DMS79 treated with DMSO at 0.1 percent for 48 hours (cell line): ENCODE measurements around the gene RAD51B.

ENCODE experiments used
- DNase-seq: peaks from one replicate; lab custom pipeline; 2025; lab: John Stamatoyannopoulos, UW

The RAD51B gene

DNA sequence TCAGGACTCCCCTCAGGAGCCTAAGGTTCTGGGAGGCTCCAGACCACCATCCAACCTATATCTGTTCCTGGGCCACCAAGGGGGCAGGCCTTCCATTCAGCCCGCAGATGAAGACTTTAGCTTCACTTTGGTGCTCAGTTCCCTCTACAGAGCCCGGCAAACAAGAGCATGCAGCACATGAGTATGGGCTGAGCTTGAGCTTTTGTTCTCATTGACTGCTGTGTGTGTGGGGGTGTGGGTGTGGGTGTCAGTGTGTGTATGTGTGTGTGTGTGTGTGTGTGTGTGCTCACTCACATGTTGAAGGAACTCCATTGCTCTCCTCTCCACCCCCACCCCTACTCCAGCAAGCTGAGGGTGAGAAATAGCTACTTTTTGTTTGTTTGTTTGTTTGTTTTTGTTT lies 754.1 kb downstream of the RAD51B start:
- no peak for DNase-seq

DNA sequence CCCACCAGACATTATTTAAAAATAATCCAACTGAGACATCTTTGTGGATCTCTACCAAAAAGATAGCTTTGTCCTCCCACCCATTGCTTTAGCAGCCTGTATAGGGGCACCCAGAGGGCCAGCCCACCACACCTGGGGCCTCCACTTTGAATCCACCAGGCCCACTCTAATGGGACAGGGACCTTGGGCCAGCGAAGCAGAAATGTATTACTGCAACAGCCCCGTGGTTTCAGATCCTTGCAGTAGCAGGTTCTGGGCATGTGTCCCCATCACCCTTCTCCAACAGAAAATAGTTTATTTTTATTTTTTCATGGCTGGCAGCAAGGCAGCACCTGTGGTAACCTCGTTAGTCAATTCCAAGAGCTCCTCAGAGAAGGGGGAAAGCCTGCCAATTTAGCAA lies 754.9 kb downstream of the RAD51B start:
- DNase-seq: no peak

GRCh38 chr14:68574906-68575305 lies 755.3 kb downstream of the RAD51B start:
- DNase-seq: peak; percentile 82

DNA sequence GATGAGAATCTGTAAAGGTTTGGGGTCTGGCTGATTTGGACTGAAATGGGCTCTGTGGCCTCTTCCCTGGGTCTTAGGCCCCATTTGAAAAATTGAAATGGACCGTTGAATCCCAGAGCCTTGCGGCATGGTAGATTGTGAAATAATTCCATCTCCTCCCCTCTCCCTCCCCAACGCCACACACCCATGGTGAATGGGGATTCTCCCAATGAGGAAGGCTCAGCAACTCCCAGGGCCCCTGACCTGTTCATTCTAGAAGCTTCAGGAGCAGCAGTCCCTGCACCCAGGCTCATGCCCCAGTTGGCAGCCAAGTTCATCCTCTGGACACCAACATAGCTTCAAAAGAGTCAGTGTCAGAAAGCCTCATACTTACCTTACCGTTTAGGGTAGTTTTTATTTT lies 755.8 kb downstream of the RAD51B start:
- DNase-seq: no peak

GRCh38 chr14:68576031-68576430 lies 756.5 kb downstream of the RAD51B start:
- no peak for DNase-seq

- DNase-seq: no peak
These were observed 757.1 kb downstream of the RAD51B start for GRCh38 chr14:68576496-68577244.

- no peak for DNase-seq
These were observed 758.4 kb downstream of the RAD51B start for GRCh38 chr14:68577802-68578541.

DNA sequence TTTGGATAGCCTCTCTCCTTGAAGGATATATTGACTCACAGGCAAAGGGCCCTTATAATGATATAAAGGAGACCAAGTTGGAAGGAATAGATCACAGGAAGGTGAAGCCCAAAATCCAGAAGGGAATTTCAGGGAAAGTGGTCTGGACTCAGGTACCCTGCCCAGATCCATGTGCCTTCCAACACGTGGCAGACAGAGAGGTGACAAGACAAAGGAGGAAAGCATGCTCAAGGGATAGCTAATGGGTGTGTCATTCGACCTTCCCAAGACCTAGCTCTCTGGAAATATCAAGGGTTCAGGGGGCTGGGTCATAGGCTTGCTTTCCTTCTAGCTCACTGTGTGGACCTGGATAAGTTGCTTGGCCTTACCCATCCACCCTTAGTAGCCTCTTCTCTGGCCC lies 759.0 kb downstream of the RAD51B start:
- DNase-seq: no peak

GRCh38 chr14:68580096-68580645 lies 760.6 kb downstream of the RAD51B start:
- no peak for DNase-seq

GRCh38 chr14:68580671-68581070 lies 761.1 kb downstream of the RAD51B start:
- no peak for DNase-seq

DNA sequence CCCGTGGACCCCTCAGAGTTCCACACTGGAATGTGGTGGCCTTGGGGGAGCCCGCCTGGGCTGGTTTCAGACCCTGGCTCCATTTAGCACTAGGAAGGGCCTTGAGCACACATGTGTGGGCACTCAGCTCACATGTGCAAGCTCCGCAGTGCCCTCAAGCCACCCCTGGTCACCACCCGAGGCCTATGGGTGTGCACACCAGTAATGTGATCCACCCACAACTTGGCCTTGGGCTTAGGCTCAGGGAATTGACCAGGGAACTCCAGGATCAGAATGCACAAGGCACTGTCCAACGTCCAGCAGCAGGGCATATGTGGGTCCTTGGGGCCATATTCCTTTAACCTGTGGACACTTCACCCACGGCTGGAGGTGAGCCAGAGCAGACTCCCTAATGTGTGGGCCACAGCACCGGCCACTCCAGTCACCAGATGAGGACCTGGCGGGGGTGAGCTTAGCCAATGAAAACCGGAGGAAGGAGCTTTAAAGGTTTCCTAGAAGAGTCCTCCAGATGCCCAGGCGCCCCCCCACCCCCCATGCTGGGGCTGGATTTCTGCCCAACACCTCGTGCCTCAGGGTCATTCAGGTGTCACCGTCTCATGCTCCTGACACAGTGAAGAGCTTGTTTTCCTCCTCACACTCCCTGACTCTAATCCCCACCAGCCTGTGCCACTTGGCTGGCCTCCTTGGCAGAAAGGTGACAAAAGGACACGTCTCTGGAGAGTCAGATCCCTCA lies 764.1 kb downstream of the RAD51B start:
- peak; percentile 87 for DNase-seq

DNA sequence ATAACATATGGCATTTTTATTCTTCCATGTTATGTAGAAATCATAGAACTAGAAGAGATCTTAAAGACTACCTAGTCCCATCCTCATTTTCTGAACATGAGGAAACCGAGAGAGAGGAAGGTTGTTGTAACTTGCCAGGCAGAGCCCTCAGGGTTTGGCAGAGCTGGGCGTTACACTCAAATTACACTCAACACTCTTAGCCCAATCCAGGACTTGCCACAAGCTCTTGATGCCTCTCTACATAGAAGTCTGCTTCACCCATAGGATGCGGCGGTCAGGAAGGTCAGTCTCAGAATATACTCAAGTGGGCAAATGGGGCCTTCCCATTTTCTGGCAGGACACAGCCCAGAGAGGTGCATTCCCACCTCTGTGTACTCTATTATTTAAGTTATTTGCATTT lies 765.2 kb downstream of the RAD51B start:
- DNase-seq: peak; percentile 90

GRCh38 chr14:68585690-68586089 lies 766.1 kb downstream of the RAD51B start:
- no peak for DNase-seq

DNA sequence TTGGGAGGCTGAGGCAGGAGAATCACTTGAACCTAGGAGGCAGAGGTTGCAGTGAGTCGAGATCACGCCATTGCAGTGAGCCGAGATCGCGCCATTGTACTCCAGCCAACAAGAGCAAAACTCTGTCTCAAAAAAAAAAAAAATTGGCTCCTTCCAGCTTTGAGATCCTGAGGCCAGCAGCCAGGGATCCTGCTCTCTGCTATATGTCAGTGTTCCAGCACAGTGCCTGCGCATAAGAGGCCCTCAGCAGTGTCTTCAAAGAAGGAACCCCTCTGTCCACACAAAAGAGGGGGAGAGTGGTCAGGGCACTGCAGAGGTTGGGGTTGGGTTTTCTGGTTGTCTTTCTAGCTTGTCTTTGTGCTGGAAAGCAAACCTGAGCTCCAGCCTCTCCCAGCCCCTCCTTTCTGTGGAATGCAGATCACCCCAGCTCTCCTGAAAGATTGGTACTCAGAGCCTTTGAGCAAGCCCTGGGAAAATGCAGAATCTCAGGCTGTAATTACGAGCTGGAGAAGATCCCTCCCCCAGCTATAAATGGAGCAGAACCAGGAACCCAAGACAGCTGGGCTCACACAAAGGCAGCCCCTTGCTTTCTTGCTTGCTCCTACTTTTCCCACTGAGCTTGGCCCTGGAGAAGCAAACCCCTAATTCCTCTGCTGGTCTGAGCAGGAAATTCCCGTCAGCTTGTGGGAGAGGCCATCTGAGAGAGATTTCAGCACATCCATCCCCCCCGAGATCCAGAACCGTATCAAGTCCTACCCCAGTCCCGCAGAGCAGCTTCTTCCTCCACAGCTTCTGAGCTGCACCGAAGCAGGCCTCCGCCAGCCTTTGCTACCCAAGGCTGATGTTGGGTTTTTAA lies 767.5 kb downstream of the RAD51B start:
- no peak for DNase-seq

DNA sequence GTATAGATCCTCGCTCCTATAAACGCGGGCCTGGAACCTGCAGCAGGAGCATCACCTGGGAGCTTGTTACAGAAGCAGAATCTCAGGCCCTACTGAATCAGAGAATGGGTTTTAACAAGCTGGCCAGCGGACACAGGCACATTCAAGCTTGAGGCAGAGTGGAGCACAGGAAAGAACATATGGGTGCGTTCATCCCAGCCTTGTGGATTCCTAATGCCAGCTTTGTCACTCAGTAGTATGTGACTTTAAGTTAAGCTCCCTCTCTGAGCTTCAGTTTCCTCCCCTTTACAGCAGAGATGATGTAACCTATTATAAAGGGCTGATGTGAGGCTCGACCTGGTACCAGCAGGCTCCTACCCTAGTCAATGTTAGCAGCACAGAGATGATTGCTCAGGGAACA lies 768.4 kb downstream of the RAD51B start:
- DNase-seq: no peak

- DNase-seq: no peak
These were observed 770.0 kb downstream of the RAD51B start for GRCh38 chr14:68589447-68590200.

DNA sequence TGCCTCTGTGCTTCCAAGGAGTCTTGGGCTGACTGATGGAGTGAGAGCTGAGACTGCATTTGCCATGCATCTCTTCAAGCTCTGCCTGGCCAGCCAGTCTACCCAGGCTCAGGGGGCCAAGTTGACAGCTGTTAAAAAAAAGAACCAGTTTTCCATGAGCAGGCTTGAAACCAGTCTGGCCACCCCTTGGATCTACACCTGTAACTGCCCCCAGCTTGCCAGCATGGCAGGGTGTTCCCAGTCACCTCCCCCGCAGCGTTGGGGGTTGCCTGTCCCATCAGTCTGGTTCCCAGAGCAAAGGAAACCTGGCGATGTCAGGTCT lies 770.6 kb downstream of the RAD51B start:
- DNase-seq: no peak

DNA sequence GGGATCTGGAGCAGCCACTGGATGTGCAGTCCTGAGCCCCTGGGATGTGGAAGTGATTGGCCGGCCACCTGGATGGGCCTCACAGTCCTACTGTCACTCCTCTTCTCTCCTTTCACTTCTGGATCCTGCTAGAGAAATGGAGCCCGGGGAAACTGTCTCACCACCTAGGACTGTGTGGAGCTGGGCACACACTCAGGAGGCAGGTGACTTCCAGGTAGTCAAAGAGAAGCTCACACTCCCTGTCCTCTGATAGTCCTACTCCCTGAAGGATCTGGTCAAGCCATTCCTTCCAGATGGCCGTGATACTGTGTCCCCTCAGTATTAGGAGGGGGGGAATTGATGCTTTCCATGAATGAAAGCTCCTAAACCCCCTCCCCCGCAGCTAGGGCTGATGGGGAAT lies 772.2 kb downstream of the RAD51B start:
- DNase-seq: no peak

DNA sequence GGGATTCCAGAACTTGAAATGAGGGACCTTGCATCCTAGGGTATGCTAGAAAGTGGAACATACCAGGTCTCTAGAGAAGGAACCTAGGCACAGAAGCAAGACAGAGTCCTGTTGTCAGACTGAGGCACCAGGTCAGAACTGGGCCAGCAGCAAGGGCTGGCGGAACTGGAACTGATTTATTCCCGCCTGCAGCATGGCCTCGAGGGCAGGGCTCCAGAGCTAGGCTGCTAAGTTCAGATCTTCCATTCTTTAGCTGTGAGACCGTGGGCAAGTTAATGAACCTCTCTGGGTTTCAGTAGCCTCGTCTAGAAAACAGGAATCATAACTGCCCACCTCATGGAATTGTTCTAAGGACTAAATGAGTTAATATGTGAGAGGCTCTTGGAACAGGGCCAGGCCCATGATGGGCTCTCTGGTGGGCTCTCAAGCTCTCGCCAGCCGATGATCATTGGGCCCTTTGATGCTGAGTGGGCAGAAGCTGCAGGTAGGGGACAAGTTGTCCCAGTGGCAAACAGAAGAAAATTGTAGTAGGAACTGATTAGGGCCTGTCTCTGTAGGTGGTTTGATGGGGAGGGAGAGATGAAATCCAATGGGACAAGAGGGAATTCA lies 773.5 kb downstream of the RAD51B start:
- DNase-seq: no peak

DNA sequence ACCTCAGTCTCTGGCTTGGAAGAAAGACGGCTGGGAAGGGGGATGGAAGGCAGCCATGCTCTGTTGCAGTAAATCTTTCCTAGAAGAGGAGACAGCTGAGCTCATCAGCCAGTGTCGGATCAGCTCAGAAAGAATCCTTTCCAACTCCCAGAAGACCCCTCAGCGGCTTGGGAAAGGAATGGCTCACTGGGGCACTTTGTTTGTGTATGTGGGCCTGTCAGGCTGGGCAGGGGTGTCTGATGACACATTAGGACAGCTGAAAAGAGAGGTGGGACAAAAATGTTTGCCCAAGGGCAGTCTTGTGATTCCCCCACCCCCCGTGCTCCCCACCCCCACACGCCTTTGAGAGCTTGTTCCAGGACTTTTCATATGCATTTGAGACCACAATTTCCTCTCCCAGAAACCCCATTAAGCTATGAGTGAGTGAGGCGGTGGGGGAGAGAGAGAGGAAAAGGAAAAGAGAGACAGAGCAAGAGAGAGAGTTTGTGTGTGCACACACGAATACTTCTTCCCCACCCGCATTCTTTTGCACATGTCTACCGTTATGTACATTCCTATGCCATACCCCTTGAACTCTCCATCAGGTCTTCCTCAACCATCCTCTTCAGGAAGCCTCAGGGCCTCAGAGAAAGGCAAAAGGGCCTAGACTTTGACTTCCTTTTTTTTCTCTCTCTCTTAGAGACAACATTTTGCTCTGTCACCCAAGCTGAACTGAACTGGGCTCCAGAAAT lies 774.4 kb downstream of the RAD51B start:
- no peak for DNase-seq
